Stomach smooth muscle (tissue), 2 donors: ENCODE measurements around the gene TCEA2.

ENCODE experiments used
- H3K27ac ChIP-seq: one replicate; pipeline ENCODE4 v1.7.0; 2013; ENCODE audit warnings: mild to moderate bottlenecking, low read length, inconsistent platforms
- H3K27me3 ChIP-seq, 2 donors: one replicate each; pipeline ENCODE4 v1.7.0; 2013; ENCODE audit warnings: low read length in 2 of 2; ENCODE audit not compliant: insufficient read depth in 2 of 2, control insufficient read depth in 1 of 2
- H3K36me3 ChIP-seq, 2 donors: one replicate each; pipeline ENCODE4 v1.7.0; 2013; ENCODE audit warnings: low read length in 2 of 2; ENCODE audit not compliant: control insufficient read depth in 2 of 2, insufficient read depth in 2 of 2
- H3K4me1 ChIP-seq: one replicate; pipeline ENCODE4 v1.7.0; 2013; ENCODE audit warnings: low read length; ENCODE audit not compliant: control insufficient read depth, insufficient read depth
- H3K4me3 ChIP-seq, 2 donors: one replicate each; pipeline ENCODE4 v1.7.0; 2013; ENCODE audit warnings: low read length in 2 of 2
- H3K9ac ChIP-seq, 2 donors: one replicate each; pipeline ENCODE4 v1.7.0; 2013; ENCODE audit warnings: low read length in 2 of 2, mild to moderate bottlenecking in 1 of 2
- H3K9me3 ChIP-seq, 2 donors: one replicate each; pipeline ENCODE4 v1.7.0; 2013; ENCODE audit warnings: low read length in 2 of 2; ENCODE audit not compliant: control insufficient read depth in 2 of 2
- donor health status: healthy.
- donor health status: Pancreatic carcinoma.

Gene TCEA2

DNA sequence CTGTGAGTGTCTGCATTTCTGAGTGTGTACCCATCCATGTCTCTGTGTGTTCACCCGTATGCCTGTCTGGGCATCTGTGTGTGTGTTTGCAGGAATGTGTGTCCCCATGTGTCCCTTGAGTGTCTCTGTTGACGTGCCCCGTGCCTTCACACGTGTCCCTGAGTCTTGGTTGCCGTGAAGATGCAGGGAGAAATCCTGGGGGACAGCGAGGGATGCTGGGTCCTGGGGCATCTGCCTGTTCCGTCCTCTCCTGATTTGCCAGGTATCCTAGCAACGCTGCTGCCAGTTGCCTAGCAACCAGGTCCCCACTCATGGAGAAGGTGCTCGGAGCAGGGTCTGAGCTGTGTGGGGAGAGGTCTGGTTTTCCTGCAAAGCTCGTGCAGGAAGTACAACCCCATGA is 27.2 kb downstream of the TCEA2 start:
- Histone ChIP-seq H3K9ac (no peak overlapping the region), H3K9me3 (peaks cover 0 to 3% of the 10 kb centered on the region in 2 donors), H3K27ac (no peak overlapping the region), H3K4me3 (no peak overlapping the region), H3K36me3 (no peaks in the 10 kb centered on the region), H3K27me3 (peaks cover 15 to 19% of the 10 kb centered on the region in 2 donors), H3K4me1 (no peaks in the 10 kb centered on the region)

DNA sequence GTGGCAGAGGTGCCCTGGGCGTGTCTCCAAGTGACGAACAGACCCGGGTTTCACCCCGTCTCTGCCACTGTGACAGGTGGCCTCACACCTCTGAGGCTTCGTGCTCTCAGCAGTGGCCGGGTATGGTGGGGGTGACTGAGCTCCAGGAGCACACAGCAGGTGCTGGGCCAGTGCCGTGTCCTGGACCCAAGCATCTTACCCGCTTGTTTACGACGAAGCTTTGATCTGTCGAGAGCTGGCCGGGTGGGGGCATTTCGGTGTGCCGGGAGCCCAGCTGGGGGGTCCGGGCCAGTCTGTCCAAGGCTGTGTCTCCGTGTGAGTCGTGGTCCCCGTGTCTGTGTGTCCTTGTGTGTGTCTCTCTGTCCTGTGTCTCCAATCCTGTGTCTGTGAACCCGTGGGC is 28.3 kb downstream of the TCEA2 start:
- no peaks in the 10 kb centered on the region for H3K36me3 ChIP-seq
- H3K27me3 ChIP-seq, result peaks cover 14 to 20% of the 10 kb centered on the region in 2 donors

DNA sequence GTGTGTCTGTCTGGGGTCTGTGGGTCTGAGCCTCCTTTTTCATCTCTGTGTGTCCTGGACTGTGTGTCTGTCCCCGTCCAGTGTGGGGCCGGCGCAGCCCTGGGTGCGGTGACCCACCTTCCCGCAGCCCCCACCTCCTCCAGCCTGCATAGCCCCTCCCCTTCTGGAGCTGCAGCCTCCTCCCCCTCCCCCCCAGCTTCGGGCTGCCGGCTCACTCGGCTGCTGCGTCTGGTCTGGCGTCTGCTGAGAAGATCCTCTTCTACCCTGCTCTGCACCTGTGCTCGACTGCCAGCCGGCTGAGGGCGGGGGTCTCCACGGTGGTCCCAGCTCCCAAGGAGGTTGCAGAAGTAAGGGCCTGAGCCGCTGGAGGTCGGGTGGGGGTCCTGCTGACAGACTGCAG is 28.8 kb downstream of the TCEA2 start:
- no peaks in the 10 kb centered on the region for H3K36me3 ChIP-seq
- no peak overlapping the region for H3K27ac ChIP-seq
- peaks cover 15 to 22% of the 10 kb centered on the region in 2 donors for H3K27me3 ChIP-seq
- H3K4me1 ChIP-seq, result no peaks in the 10 kb centered on the region
- H3K4me3 ChIP-seq, result no peak overlapping the region
- no peak overlapping the region for H3K9ac ChIP-seq
- H3K9me3 ChIP-seq, result peaks cover 0 to 3% of the 10 kb centered on the region in 2 donors

More for the DNA sequence above, 28.3 kb downstream of the TCEA2 start:
- Histone ChIP-seq H3K9me3 (peaks cover 0 to 3% of the 10 kb centered on the region in 2 donors), H3K27ac (no peak overlapping the region), H3K4me3 (no peak overlapping the region), H3K9ac (no peak overlapping the region), H3K4me1 (no peaks in the 10 kb centered on the region)

DNA sequence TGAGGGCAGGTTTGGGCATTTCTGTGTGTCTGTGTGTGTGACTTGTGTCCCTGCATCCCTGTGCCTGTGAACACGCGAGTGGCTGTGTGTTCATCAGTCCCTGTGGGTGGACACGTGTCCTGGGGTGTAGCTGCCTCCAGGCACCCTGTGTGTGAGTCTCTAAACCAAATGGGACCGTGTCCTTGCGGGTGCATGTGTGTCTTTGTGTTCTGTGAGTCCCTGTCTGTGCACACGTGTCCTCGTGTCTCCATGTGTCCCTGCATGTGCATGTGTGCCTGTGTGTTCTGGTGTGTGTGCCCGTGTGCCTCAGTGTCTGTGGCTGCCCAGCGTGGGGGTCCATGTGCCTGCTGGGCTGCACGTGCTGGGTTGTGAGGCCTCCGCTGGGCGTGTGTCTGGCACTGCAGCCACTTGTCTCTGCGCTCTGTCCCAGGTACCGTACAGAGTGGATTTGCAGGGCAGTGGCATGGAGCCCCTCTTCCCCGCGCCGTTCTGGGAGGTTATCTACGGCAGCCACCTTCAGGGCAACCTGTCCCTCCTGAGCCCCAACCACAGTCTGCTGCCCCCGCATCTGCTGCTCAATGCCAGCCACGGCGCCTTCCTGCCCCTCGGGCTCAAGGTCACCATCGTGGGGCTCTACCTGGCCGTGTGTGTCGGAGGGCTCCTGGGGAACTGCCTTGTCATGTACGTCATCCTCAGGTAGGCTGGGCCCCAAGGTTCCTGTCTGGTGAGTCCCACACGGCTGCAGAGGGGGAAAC is 29.4 kb downstream of the TCEA2 start:
- H3K27ac ChIP-seq, result no peak overlapping the region
- no peak overlapping the region for H3K9ac ChIP-seq
- H3K4me3 ChIP-seq, result no peak overlapping the region

DNA sequence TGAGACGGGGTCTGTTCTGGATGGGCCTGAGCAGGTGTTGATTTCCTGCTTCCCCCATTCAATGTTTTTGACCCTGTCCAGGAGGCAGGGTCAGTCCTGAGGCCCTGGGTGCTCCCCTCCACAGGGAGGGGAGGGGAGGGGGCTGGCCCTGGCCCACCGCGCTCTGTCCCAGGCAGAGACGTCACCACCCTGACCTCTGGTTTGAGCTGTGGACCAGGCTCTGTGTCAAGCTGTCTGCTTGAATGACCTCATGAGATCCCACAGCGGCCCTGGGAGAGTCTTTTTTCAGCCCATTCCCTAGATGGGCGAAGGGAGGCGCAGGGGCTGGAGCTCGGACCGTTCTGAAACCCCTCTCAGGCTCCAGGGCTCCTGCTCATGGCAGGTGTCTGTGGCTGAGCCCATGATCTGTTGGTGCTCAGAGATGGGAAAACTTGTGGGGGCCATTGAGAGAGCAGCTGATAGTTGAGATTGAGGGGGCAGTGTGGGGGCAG is 30.1 kb downstream of the TCEA2 start:
- H3K36me3 ChIP-seq, result no peaks in the 10 kb centered on the region
- H3K27ac ChIP-seq, result no peak overlapping the region
- no peak overlapping the region for H3K4me3 ChIP-seq
- no peaks in the 10 kb centered on the region for H3K9me3 ChIP-seq
- H3K9ac ChIP-seq, result no peak overlapping the region
- no peaks in the 10 kb centered on the region for H3K4me1 ChIP-seq
- peaks cover 19 to 22% of the 10 kb centered on the region in 2 donors for H3K27me3 ChIP-seq

More for the DNA sequence above, 29.4 kb downstream of the TCEA2 start:
- H3K36me3 ChIP-seq, result no peaks in the 10 kb centered on the region
- H3K9me3 ChIP-seq, result peaks cover 0 to 3% of the 10 kb centered on the region in 2 donors
- no peaks in the 10 kb centered on the region for H3K4me1 ChIP-seq
- H3K27me3 ChIP-seq, result peaks cover 15 to 22% of the 10 kb centered on the region in 2 donors

GRCh38 chr20:64095455-64095854 is 32.5 kb downstream of the TCEA2 start:
- Histone ChIP-seq H3K4me1 (no peaks in the 10 kb centered on the region), H3K9ac (no peak overlapping the region), H3K36me3 (no peaks in the 10 kb centered on the region), H3K9me3 (no peaks in the 10 kb centered on the region), H3K27me3 (peaks cover 20 to 24% of the 10 kb centered on the region in 2 donors), H3K4me3 (no peak overlapping the region), H3K27ac (no peak overlapping the region)

GRCh38 chr20:64095927-64096326 is 32.9 kb downstream of the TCEA2 start:
- H3K36me3 ChIP-seq, result no peaks in the 10 kb centered on the region
- no peak overlapping the region for H3K9ac ChIP-seq
- H3K27me3 ChIP-seq, result peaks cover 24 to 29% of the 10 kb centered on the region in 2 donors
- H3K4me1 ChIP-seq, result no peaks in the 10 kb centered on the region
- no peaks in the 10 kb centered on the region for H3K9me3 ChIP-seq
- no peak overlapping the region for H3K4me3 ChIP-seq
- no peak overlapping the region for H3K27ac ChIP-seq

DNA sequence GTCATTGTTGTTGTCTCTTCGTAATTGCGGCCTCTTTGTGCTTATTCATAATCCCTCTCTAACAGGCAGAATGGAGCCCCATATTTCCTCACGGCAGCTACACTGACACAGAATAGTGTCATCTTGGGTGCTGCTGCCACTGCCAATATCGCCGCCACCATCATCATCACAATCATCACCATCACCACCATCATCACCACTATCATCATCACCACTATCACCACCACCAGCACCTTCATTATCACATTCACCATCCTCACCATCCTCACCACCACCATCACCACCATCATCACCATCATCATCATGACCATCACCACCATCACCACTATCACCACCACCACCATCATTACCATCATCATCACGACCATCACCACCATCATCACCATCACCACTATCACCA is 33.5 kb downstream of the TCEA2 start:
- H3K4me3 ChIP-seq, result no peak overlapping the region
- peaks cover 1% of the 10 kb centered on the region for H3K4me1 ChIP-seq
- H3K9ac ChIP-seq, result no peak overlapping the region
- H3K9me3 ChIP-seq, result no peaks in the 10 kb centered on the region
- peaks cover 30 to 35% of the 10 kb centered on the region in 2 donors for H3K27me3 ChIP-seq
- no peak overlapping the region for H3K27ac ChIP-seq
- H3K36me3 ChIP-seq, result no peaks in the 10 kb centered on the region

- Histone ChIP-seq H3K9me3 (no peaks in the 10 kb centered on the region), H3K4me3 (no peak overlapping the region), H3K27me3 (peaks cover 34 to 46% of the 10 kb centered on the region in 2 donors), H3K4me1 (peaks cover 6% of the 10 kb centered on the region), H3K9ac (no peak overlapping the region), H3K27ac (no peak overlapping the region), H3K36me3 (no peaks in the 10 kb centered on the region)
Observed at GRCh38 chr20:64098471-64099013, 35.5 kb downstream of the TCEA2 start.

- Histone ChIP-seq H3K4me1 (peaks cover 6% of the 10 kb centered on the region), H3K27me3 (peaks cover 36 to 50% of the 10 kb centered on the region in 2 donors), H3K36me3 (no peaks in the 10 kb centered on the region), H3K4me3 (no peak overlapping the region), H3K9ac (no peak overlapping the region), H3K27ac (no peak overlapping the region), H3K9me3 (no peaks in the 10 kb centered on the region)
Observed at GRCh38 chr20:64099086-64099786, 36.2 kb downstream of the TCEA2 start.
